K562 (cell line): Measurements from ENCODE around the gene SBDS. TPM values are rescaled to one million over a fixed set of nuclear protein-coding genes. Genes with fewer than 3 reads are reported as not detected.

Experiments
- DDX20 ChIP-seq: fragments of 450-650 bp; IDR thresholded peaks from 2 replicates; pipeline ENCODE4 v1.6.1; 2016; ENCODE audit warnings: missing genetic modification characterization, low read depth, mild to moderate bottlenecking, missing compliant biosample characterization, moderate library complexity
- FOXK1 ChIP-seq: sonication (generic); formaldehyde crosslinking; IDR thresholded peaks from 2 replicates; pipeline ENCODE4 v1.8.0; 2022; ENCODE audit warnings: missing genetic modification reagents, mild to moderate bottlenecking, borderline replicate concordance
- HDGF ChIP-seq: fragments of 450-650 bp; IDR thresholded peaks from 2 replicates; pipeline ENCODE4 v1.6.1; 2016
- MTF1 ChIP-seq: fragments of 250-450 bp; sonication (Bioruptor Pico); IDR thresholded peaks from 2 replicates; pipeline ENCODE4 v1.9.0; 2021; ENCODE audit warnings: moderate library complexity, mild to moderate bottlenecking, inconsistent platforms, borderline replicate concordance
- MYBL2 ChIP-seq, 2 experiments: fragments of 450-650 bp in 1 of 2; sonication (generic) in 1 of 2; formaldehyde crosslinking in 1 of 2; IDR thresholded peaks; 2 replicates each; pipeline versions ENCODE4 v1.6.1 to v1.8.1; 2017 to 2022; ENCODE audit warnings: borderline replicate concordance in 1 of 2, inconsistent platforms in 1 of 2, low read depth in 1 of 2, mild to moderate bottlenecking in 1 of 2, missing genetic modification reagents in 1 of 2, moderate library complexity in 1 of 2
- ZBTB1 ChIP-seq: sonication (generic); formaldehyde crosslinking; IDR thresholded peaks from 2 replicates; pipeline ENCODE4 v1.8.1; 2023; ENCODE audit warnings: missing genetic modification reagents, low read depth, mild to moderate bottlenecking, borderline replicate concordance
- ZNF24 ChIP-seq: fragments of 450-650 bp; IDR thresholded peaks from 2 replicates; pipeline ENCODE4 v1.6.1; 2016
- ZNF444 ChIP-seq: fragments of 250-450 bp; sonication (Bioruptor Pico); IDR thresholded peaks from 2 replicates; pipeline ENCODE4 v1.4.0; 2020; ENCODE audit warnings: mild to moderate bottlenecking, moderate library complexity
- ZNF507 ChIP-seq: conservative IDR thresholded peaks from 2 replicates; pipeline ENCODE4 v1.6.1; 2017; ENCODE audit warnings: missing genetic modification characterization, missing compliant biosample characterization
- ZNF57 ChIP-seq: fragments of 450-650 bp; formaldehyde crosslinking; IDR thresholded peaks from 2 replicates; pipeline ENCODE4 v1.4.0; 2020; ENCODE audit warnings: mild to moderate bottlenecking, moderate library complexity
- ZNF589 ChIP-seq: fragments of 200-800 bp; sonication (Bioruptor generic); IDR thresholded peaks from 2 replicates; pipeline ENCODE4 v1.6.1; 2016; ENCODE audit warnings: low read depth, missing genetic modification characterization, missing compliant biosample characterization
- polyA plus RNA-seq, 8 experiments: library from polyadenylated mRNA; depleted of rRNA in 4 of 8; stranded (reverse) in 5 of 8; unstranded in 3 of 8; fragments of >200 nt; fragmentation: Nextera tagmentation in 2 of 8; fragmentation: Illumina TruSeq in 1 of 8; extraction: Ambion mirVana in 2 of 8; extraction: Trizol in 1 of 8; gene quantifications; 2 replicates each; pipeline versions ENCODE4 v1.2.1 to v1.2.3, GENCODE V29; 2011 to 2014; ENCODE audit warnings: inconsistent platforms in 1 of 8, missing spikeins in 1 of 8
- total RNA-seq, 7 experiments: library from RNA; depleted of rRNA in 6 of 7; stranded (reverse); fragments of >200 nt in 6 of 7; fragmentation: Illumina TruSeq in 2 of 7; extraction: Trizol in 2 of 7; gene quantifications; 2 replicates each; pipeline versions ENCODE4 v1.2.1 to v1.2.3, GENCODE V29; 2011 to 2021; ENCODE audit warnings: low replicate concordance in 1 of 7
- TF ChIP-seq, protein P1 (sequence below): sonication (generic); formaldehyde crosslinking; IDR thresholded peaks from 2 replicates; pipeline ENCODE4 v1.8.0; 2022; ENCODE audit warnings: mild to moderate bottlenecking, low read depth, missing genetic modification reagents
- TF ChIP-seq, protein P2 (sequence below): fragments of 450-650 bp; conservative IDR thresholded peaks from 2 replicates; pipeline ENCODE4 v1.6.1; 2016; ENCODE audit warnings: missing genetic modification characterization, low read depth, mild to moderate bottlenecking, missing compliant biosample characterization, moderate library complexity
- TF ChIP-seq, protein P3 (sequence below): sonication (generic); formaldehyde crosslinking; IDR thresholded peaks from 2 replicates; pipeline ENCODE4 v1.8.1; 2023; ENCODE audit warnings: mild to moderate bottlenecking, missing genetic modification reagents, moderate library complexity

SBDS gene
- total and polyA plus RNA-seq, 9 of the 15 experiments (the other 6 are each of a cell fraction or from before 2014, with no cell fraction given) = 105 to 174 (median 117) TPM

DNA sequence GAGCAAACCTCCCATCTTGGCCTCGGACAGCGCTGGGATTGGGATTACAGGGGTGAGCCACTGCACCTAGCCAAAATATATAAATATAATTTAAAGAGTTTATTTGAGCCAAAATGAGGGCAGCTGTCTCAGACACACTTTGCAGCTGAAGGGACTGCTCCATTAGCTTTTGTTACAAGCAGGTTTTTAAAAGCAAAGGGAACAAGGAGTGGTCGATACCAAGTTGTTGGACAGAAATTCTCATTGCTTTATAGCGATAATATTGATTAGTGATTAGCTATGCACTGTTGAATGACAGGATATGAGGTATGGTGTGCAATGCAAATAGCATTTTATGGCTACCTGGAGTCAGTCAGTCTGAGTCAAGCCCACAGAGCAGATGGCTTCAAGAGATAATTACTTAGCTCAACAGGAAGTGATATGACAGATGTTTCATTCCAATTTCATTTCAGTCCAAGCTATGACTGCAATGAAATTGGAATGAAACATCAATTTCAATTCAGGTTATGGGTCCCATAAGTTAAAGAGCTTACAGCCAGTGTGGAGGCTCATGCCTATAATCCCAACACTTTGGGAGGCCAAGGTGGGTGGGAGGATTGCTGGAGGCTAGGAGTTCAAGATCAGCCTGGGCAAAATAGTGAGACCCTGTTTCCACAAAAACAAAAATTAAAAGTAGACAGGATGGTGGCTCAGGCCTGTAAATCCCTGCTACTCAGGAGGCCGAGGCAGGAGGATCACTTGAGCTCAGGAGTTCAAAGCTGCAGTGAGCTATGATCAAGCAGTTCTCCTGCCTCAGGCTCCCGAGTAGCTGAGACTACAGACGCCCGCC, 24.4 kb upstream of the SBDS start (continued):
- TF ChIP-seq FOXK1 (CRISPR knock-in tag) (no peak), ZNF507 (tag) (no peak), DDX20 (tag) (0 out of 2 replicates have a peak, but pooled peaks have one; percentile 13), MYBL2 (IDR thresholded peaks at IDR 0.05; ENCODE audit: low read depth) (no peak), MYBL2 (CRISPR knock-in tag; IDR thresholded peaks at IDR 0.05; ENCODE audit: borderline replicate concordance) (no peak), ZBTB1 (no peak), ZNF24 (no peak), MTF1 (CRISPR knock-in tag) (no peak), HDGF (no peak; the same call in 1 of the 2 replicates), ZNF444 (CRISPR knock-in tag) (no peak), ZNF589 (peak; percentile 88), ZNF57 (CRISPR knock-in tag) (no peak)
- TF ChIP-seq, protein P1, sequence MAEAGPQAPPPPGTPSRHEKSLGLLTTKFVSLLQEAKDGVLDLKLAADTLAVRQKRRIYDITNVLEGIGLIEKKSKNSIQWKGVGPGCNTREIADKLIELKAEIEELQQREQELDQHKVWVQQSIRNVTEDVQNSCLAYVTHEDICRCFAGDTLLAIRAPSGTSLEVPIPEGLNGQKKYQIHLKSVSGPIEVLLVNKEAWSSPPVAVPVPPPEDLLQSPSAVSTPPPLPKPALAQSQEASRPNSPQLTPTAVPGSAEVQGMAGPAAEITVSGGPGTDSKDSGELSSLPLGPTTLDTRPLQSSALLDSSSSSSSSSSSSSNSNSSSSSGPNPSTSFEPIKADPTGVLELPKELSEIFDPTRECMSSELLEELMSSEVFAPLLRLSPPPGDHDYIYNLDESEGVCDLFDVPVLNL (CRISPR knock-in tag) = no peak
- TF ChIP-seq, protein P2, sequence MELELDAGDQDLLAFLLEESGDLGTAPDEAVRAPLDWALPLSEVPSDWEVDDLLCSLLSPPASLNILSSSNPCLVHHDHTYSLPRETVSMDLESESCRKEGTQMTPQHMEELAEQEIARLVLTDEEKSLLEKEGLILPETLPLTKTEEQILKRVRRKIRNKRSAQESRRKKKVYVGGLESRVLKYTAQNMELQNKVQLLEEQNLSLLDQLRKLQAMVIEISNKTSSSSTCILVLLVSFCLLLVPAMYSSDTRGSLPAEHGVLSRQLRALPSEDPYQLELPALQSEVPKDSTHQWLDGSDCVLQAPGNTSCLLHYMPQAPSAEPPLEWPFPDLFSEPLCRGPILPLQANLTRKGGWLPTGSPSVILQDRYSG (tag) = no peak
- TF ChIP-seq, protein P3, sequence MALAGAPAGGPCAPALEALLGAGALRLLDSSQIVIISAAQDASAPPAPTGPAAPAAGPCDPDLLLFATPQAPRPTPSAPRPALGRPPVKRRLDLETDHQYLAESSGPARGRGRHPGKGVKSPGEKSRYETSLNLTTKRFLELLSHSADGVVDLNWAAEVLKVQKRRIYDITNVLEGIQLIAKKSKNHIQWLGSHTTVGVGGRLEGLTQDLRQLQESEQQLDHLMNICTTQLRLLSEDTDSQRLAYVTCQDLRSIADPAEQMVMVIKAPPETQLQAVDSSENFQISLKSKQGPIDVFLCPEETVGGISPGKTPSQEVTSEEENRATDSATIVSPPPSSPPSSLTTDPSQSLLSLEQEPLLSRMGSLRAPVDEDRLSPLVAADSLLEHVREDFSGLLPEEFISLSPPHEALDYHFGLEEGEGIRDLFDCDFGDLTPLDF = no peak
